HepG2 (cell line): ENCODE data around the gene MTHFD1L. TPM values are rescaled to one million over a fixed set of nuclear protein-coding genes. Genes with fewer than 3 reads are reported as not detected.
A peak's percentile ranks its signal among the peaks of the same experiment; 100 is the strongest.

Source experiments
- ATAC-seq: fragments of 200-7000 bp; cut with Tn5 transposase; 3 replicates; pipeline ENCODE4 v1.9.1; 2020; ENCODE audit warnings: mild to moderate bottlenecking, moderate library complexity
- BruUV-seq: library from RNA; stranded (reverse); fragments of 400-500 nt; replicated peaks from 2 replicates; lab custom pipeline; 2021; lab: Mats Ljungman, UMichigan
- CTCF ChIA-PET: fragments of 300-600 bp; formaldehyde crosslinking; extraction: SDS; loops from one replicate; lab custom pipeline; 2021; ENCODE audit warnings: low total read pairs, inconsistent platforms, low intra/inter-chr PET ratio; lab: Yijun Ruan, JAX
- POLR2A ChIA-PET: fragments of 350-600 bp; sonication (Branson Sonifier 250); formaldehyde crosslinking; loops from one replicate; lab custom pipeline; 2020; ENCODE audit warnings: antibody characterized with exemption, inconsistent platforms; lab: Yijun Ruan, JAX
- DNase-seq: peaks from one replicate; pipeline ENCODE4 v3.0.0-alpha.2; 2015; ENCODE audit warnings: low spot score
- FAIRE-seq: peaks from 3 replicates; lab custom pipeline; 2011; peaks lifted over from hg19 to GRCh38; lab: Jason Lieb, UNC
- H2AFZ ChIP-seq: one replicate; pipeline ENCODE4 v1.6.1; 2011; ENCODE audit warnings: low read length, inconsistent platforms
- H3K27ac ChIP-seq: fragments of 300-600 bp; 3 replicates; pipeline ENCODE4 v1.8.0; 2011; ENCODE audit warnings: mixed run types, mild to moderate bottlenecking, mixed read lengths, low read length, inconsistent platforms; ENCODE audit not compliant: insufficient read depth; ENCODE audit errors: extremely low read length
- H3K27me3 ChIP-seq, 2 experiments: fragments of 200-600 bp in 1 of 2; 2 replicates in 1 of 2; 3 replicates in 1 of 2; pipeline versions ENCODE4 v1.6.0 to v1.8.0; 2011; ENCODE audit warnings: low read length in 2 of 2, mild to moderate bottlenecking in 2 of 2, moderate library complexity in 2 of 2, inconsistent platforms in 1 of 2; ENCODE audit not compliant: insufficient read depth in 2 of 2, control insufficient read depth in 1 of 2
- H3K36me3 ChIP-seq, 2 experiments: fragments of 200-600 bp in 1 of 2; replicated peaks in 1 of 2; 2 replicates in 1 of 2; 3 replicates in 1 of 2; pipeline versions ENCODE4 v1.5.1 to v1.8.0; 2011; ENCODE audit warnings: low read length in 2 of 2, inconsistent platforms in 1 of 2; ENCODE audit not compliant: insufficient read depth in 2 of 2, control insufficient read depth in 1 of 2
- H3K4me1 ChIP-seq: 2 replicates; pipeline ENCODE4 v1.5.1; 2012; ENCODE audit warnings: low read length, inconsistent platforms; ENCODE audit not compliant: insufficient read depth
- H3K4me2 ChIP-seq: 2 replicates; pipeline ENCODE4 v1.6.0; 2011; ENCODE audit warnings: low read depth, low read length, inconsistent platforms
- H3K4me3 ChIP-seq, 3 experiments: fragments of 200-600 bp in 1 of 3; sonication (generic), shearing (Covaris generic) in 1 of 3; replicated peaks in 1 of 3; 2 replicates each; pipeline ENCODE4 v1.5.1; 2011 to 2016; ENCODE audit warnings: low read length in 3 of 3, inconsistent platforms in 2 of 3, low read depth in 2 of 3, mild to moderate bottlenecking in 2 of 3, control low read depth in 1 of 3, mixed read lengths in 1 of 3; ENCODE audit not compliant: insufficient read depth in 1 of 3
- H3K79me2 ChIP-seq: one replicate; pipeline ENCODE4 v1.6.1; 2011; ENCODE audit warnings: low read length, inconsistent platforms; ENCODE audit not compliant: insufficient read depth
- H3K9ac ChIP-seq: 2 replicates; pipeline ENCODE4 v1.6.0; 2011; ENCODE audit warnings: mild to moderate bottlenecking, low read depth, low read length, inconsistent platforms; ENCODE audit not compliant: insufficient read depth
- H3K9me3 ChIP-seq: 2 replicates; pipeline ENCODE4 v1.5.1; 2012; ENCODE audit warnings: mild to moderate bottlenecking, low read length
- H4K20me1 ChIP-seq: 2 replicates; pipeline ENCODE4 v1.6.0; 2011; ENCODE audit warnings: inconsistent platforms, mild to moderate bottlenecking, low read length, moderate library complexity; ENCODE audit not compliant: insufficient read depth
- ARNT2 ChIP-seq: sonication (generic); formaldehyde crosslinking; IDR thresholded peaks from 2 replicates; pipeline ENCODE4 v1.8.0; 2022; ENCODE audit warnings: mild to moderate bottlenecking, low read depth, missing genetic modification reagents, moderate library complexity
- DNMT3B ChIP-seq: conservative IDR thresholded peaks from 2 replicates; pipeline ENCODE4 v1.6.1; 2016; ENCODE audit warnings: missing biosample characterization, control low read depth
- NFATC3 ChIP-seq: sonication (generic); formaldehyde crosslinking; IDR thresholded peaks from 2 replicates; pipeline ENCODE4 v1.5.1; 2020; ENCODE audit warnings: mild to moderate bottlenecking, missing genetic modification reagents
- WGBS: methylation state at CpG from one replicate; pipeline ENCODE4 v1.1.6; 2017; ENCODE audit warnings: low lambda C conversion rate; 5-methylcytosine and 5-hydroxymethylcytosine counted together
- in situ Hi-C: cut with HindIII; loops from 2 replicates; pipeline ENCODE4 v1.10.0; 2017; ENCODE audit warnings: low pct_unique_long_range_greater_than_20kb; ENCODE audit not compliant: extremely low pct_ligation_motif_present
- intact Hi-C: fragments of 100-400 bp; cut with micrococcal nuclease; formaldehyde crosslinking; loops from one replicate; pipeline ENCODE4 v1.10.0; 2022; ENCODE audit not compliant: unreplicated experiment
- polyA plus RNA-seq, 8 experiments: library from polyadenylated mRNA; depleted of rRNA in 3 of 8; stranded (reverse) in 7 of 8; unstranded in 1 of 8; fragments of >200 nt; fragmentation: Illumina TruSeq in 4 of 8; extraction: Trizol in 4 of 8; gene quantifications; 2 replicates each; pipeline versions ENCODE4 v1.2.1 to v1.2.3, GENCODE V29; 2011 to 2016; ENCODE audit warnings: low read depth in 4 of 8, missing spikeins in 1 of 8, mixed read lengths in 1 of 8; ENCODE audit not compliant: insufficient read depth in 1 of 8
- total RNA-seq, 5 experiments: library from RNA; depleted of rRNA; stranded (reverse); fragments of >200 nt; fragmentation: Illumina TruSeq; extraction: Trizol; gene quantifications; 2 replicates each; pipeline ENCODE4 v1.2.3, GENCODE V29; 2016; ENCODE audit warnings: low read depth in 1 of 5
- TF ChIP-seq, protein P1 (sequence below): sonication (generic); formaldehyde crosslinking; IDR thresholded peaks from 2 replicates; pipeline ENCODE4 v1.4.0; 2020; ENCODE audit warnings: low read depth, mild to moderate bottlenecking, missing genetic modification reagents
- TF ChIP-seq, protein P2 (sequence below): IDR thresholded peaks from 2 replicates; pipeline ENCODE4 v1.6.1; 2016; ENCODE audit warnings: low read depth, control low read depth

The MTHFD1L gene
- total and polyA plus RNA-seq, 2 of the 13 experiments (the other 11 are each of a cell fraction or from before 2014, with no cell fraction given), result 24.0 to 39.6 TPM

DNA sequence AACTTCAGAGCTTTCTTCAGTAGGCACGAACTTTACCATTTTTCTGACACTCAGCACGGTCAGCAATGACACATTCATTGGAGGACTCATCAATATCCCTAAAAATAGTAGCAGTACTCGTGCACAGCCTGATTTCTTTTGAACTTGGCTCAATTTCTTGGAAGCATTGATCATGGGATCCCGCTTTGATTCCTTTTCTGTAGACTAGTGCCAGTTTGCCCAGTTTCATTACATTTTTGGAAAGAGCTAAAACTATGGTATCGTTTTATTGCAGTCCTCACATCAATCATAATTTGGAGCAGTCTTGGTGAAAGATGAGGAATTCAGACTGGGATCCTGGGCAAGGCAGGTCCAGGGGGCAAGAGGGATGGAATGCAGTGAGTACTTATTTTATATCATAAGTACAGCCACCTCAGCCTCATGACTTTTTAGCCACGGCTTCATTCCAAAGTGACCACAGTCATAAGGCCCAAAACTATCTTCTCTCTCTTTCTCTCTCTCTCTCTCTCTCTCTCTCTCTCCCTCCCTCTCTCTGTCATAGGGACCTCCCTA is 203.3 kb downstream of the MTHFD1L start:
- H3K79me2 ChIP-seq, result no peaks in the 10 kb centered on the region
- H3K9ac ChIP-seq, result peak overlapping the region; percentile 69; the same call in 1 of the 2 replicates
- in situ Hi-C loops (no loop called here), intact Hi-C loops (loop anchor here (1.0 to 10.0 kb wide), 5 partner anchors 27 to 256 kb away; no protein-coding TSS in a partner anchor)
- ATAC-seq, result no peak
- H3K27ac ChIP-seq, result peak overlapping the region; percentile 83
- POLR2A ChIA-PET, result interaction anchor here (0.7 to 3.5 kb wide), 17 partner anchors 9 to 257 kb away, joined by 3 to 17 read pairs (median 5); no protein-coding TSS in a partner anchor
- no TSS peak for BruUV-seq
- TF ChIP-seq NFATC3 (CRISPR knock-in tag) (no peak), ARNT2 (CRISPR knock-in tag) (0 out of 2 replicates have a peak, but pooled peaks have one; percentile 1), DNMT3B (CRISPR knock-in tag) (0 out of 2 replicates have a peak, but pooled peaks have one; percentile 44)
- TF ChIP-seq, protein P1, sequence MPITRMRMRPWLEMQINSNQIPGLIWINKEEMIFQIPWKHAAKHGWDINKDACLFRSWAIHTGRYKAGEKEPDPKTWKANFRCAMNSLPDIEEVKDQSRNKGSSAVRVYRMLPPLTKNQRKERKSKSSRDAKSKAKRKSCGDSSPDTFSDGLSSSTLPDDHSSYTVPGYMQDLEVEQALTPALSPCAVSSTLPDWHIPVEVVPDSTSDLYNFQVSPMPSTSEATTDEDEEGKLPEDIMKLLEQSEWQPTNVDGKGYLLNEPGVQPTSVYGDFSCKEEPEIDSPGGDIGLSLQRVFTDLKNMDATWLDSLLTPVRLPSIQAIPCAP, result no peak
- TF ChIP-seq, protein P2, sequence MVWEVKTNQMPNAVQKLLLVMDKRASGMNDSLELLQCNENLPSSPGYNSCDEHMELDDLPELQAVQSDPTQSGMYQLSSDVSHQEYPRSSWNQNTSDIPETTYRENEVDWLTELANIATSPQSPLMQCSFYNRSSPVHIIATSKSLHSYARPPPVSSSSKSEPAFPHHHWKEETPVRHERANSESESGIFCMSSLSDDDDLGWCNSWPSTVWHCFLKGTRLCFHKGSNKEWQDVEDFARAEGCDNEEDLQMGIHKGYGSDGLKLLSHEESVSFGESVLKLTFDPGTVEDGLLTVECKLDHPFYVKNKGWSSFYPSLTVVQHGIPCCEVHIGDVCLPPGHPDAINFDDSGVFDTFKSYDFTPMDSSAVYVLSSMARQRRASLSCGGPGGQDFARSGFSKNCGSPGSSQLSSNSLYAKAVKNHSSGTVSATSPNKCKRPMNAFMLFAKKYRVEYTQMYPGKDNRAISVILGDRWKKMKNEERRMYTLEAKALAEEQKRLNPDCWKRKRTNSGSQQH, result 0 out of 2 replicates have a peak, but pooled peaks have one; percentile 42
- TF ChIP-seq, all 625 proteins: peak for 3
- Histone ChIP-seq H2AFZ (no peak overlapping the region), H4K20me1 (no peaks in the 10 kb centered on the region), H3K4me1 (peaks cover 58% of the 10 kb centered on the region), H3K4me3 (peak overlapping the region in 1 of 3 experiments; percentile 2; a peak in 1 of 6 replicates), H3K27me3 (no peaks in the 10 kb centered on the region), H3K9me3 (no peaks in the 10 kb centered on the region), H3K4me2 (peak overlapping the region; percentile 74), H3K36me3 (no peaks in the 10 kb centered on the region; a peak in 1 of 5 replicates)
- WGBS, result 59% methylated on average over 6 of the region's 6 CpGs
- DNase-seq, result no peak
- CTCF ChIA-PET, result interaction anchor here (1.4 kb wide), 1 partner anchor 51 kb away, joined by 3 read pairs; no protein-coding TSS in a partner anchor
- no peak for FAIRE-seq
